IMR-90 (cell line): Measurements from ENCODE around the gene CAMKMT. TPM values are rescaled to one million over a fixed set of nuclear protein-coding genes. Genes with fewer than 3 reads are reported as not detected.

ENCODE experiments used
- ATAC-seq: fragments of 200-7000 bp; cut with Tn5 transposase; 2 replicates; pipeline ENCODE4 v1.9.1; 2020; ENCODE audit warnings: low read depth, mild to moderate bottlenecking, moderate library complexity
- BruUV-seq: library from RNA; stranded (reverse); fragments of 400-500 nt; replicated peaks from 2 replicates; lab custom pipeline; 2021; lab: Mats Ljungman, UMichigan
- CTCF ChIA-PET: fragments of 300-600 bp; formaldehyde crosslinking; extraction: SDS; loops from one replicate; lab custom pipeline; 2021; ENCODE audit warnings: antibody characterized with exemption; lab: Yijun Ruan, JAX
- POLR2A ChIA-PET: fragments of 300-600 bp; sonication (Branson Sonifier 250); formaldehyde crosslinking; loops from one replicate; lab custom pipeline; 2022; ENCODE audit warnings: antibody characterized with exemption; ENCODE audit not compliant: unreplicated experiment; lab: Charles Lee
- DNase-seq: peaks from one replicate; pipeline ENCODE4 v3.0.0; 2013
- H2AFZ ChIP-seq: replicated peaks from 2 replicates; pipeline ENCODE3; 2013; ENCODE audit warnings: low read length, mild to moderate bottlenecking; ENCODE audit not compliant: poor library complexity
- H2AK5ac ChIP-seq: 2 replicates; pipeline ENCODE4 v1.6.1; 2013; ENCODE audit warnings: low read depth, low read length, inconsistent platforms
- H2AK9ac ChIP-seq: replicated peaks from 2 replicates; pipeline ENCODE3; 2013; ENCODE audit warnings: mild to moderate bottlenecking, low read depth, low read length, moderate library complexity; ENCODE audit not compliant: poor library complexity
- H2BK120ac ChIP-seq: 2 replicates; pipeline ENCODE4 v1.6.1; 2013; ENCODE audit warnings: low read depth, low read length, inconsistent platforms
- H2BK15ac ChIP-seq: 3 replicates; pipeline ENCODE4 v1.6.1; 2013; ENCODE audit warnings: low read depth, low read length, inconsistent platforms
- H2BK20ac ChIP-seq: 2 replicates; pipeline ENCODE4 v1.6.1; 2013; ENCODE audit warnings: low read depth, mild to moderate bottlenecking, inconsistent platforms, low read length, moderate library complexity
- H2BK5ac ChIP-seq: 2 replicates; pipeline ENCODE4 v1.6.1; 2013; ENCODE audit warnings: mild to moderate bottlenecking, low read depth, low read length, inconsistent platforms; ENCODE audit not compliant: poor library complexity, severe bottlenecking
- H3K14ac ChIP-seq: replicated peaks from 2 replicates; pipeline ENCODE4 v1.6.1; 2013; ENCODE audit warnings: low read depth, low read length, inconsistent platforms
- H3K18ac ChIP-seq: 2 replicates; pipeline ENCODE4 v1.6.1; 2013; ENCODE audit warnings: low read depth, low read length, control low read depth
- H3K23ac ChIP-seq: 2 replicates; pipeline ENCODE4 v1.6.1; 2013; ENCODE audit warnings: low read depth, low read length, inconsistent platforms
- H3K27ac ChIP-seq: 2 replicates; pipeline ENCODE4 v1.5.1; 2013; ENCODE audit warnings: mild to moderate bottlenecking, control low read depth, low read length; ENCODE audit not compliant: insufficient read depth
- H3K27me3 ChIP-seq: 2 replicates; pipeline ENCODE4 v1.6.1; 2013; ENCODE audit warnings: low read length; ENCODE audit not compliant: control insufficient read depth, insufficient read depth
- H3K36me3 ChIP-seq: 2 replicates; pipeline ENCODE4 v1.6.1; 2013; ENCODE audit warnings: low read length, mixed read lengths; ENCODE audit not compliant: control insufficient read depth, insufficient read depth
- H3K4ac ChIP-seq: 2 replicates; pipeline ENCODE4 v1.6.1; 2013; ENCODE audit warnings: low read depth, low read length, inconsistent platforms
- H3K4me1 ChIP-seq: 2 replicates; pipeline ENCODE4 v1.6.1; 2013; ENCODE audit warnings: low read length, mixed read lengths; ENCODE audit not compliant: control insufficient read depth, insufficient read depth
- H3K4me2 ChIP-seq: 2 replicates; pipeline ENCODE4 v1.6.1; 2013; ENCODE audit warnings: low read depth, mild to moderate bottlenecking, control low read depth, low read length, moderate library complexity
- H3K4me3 ChIP-seq: 2 replicates; pipeline ENCODE4 v1.5.1; 2013; ENCODE audit warnings: low read depth, mild to moderate bottlenecking, control low read depth, low read length, moderate library complexity; ENCODE audit not compliant: insufficient read depth
- H3K56ac ChIP-seq: 2 replicates; pipeline ENCODE4 v1.6.1; 2013; ENCODE audit warnings: low read length, inconsistent platforms; ENCODE audit not compliant: insufficient read depth; ENCODE audit errors: extremely low read depth
- H3K79me1 ChIP-seq, 2 experiments: 2 replicates each; pipeline ENCODE4 v1.6.1; 2013; ENCODE audit warnings: low read length in 2 of 2, inconsistent platforms in 1 of 2, low read depth in 1 of 2
- H3K9ac ChIP-seq: 2 replicates; pipeline ENCODE4 v1.6.1; 2013; ENCODE audit warnings: low read depth, low read length, control low read depth
- H3K9me1 ChIP-seq: 2 replicates; pipeline ENCODE4 v1.6.1; 2013; ENCODE audit warnings: low read length, inconsistent platforms; ENCODE audit not compliant: insufficient read depth
- H3K9me3 ChIP-seq: 2 replicates; pipeline ENCODE4 v1.6.1; 2013; ENCODE audit warnings: low read length; ENCODE audit not compliant: control insufficient read depth, insufficient read depth
- H4K20me1 ChIP-seq: 2 replicates; pipeline ENCODE4 v1.6.1; 2013; ENCODE audit warnings: low read length, inconsistent platforms; ENCODE audit not compliant: insufficient read depth
- H4K5ac ChIP-seq: 2 replicates; pipeline ENCODE4 v1.6.1; 2013; ENCODE audit warnings: mild to moderate bottlenecking, low read depth, low read length, control low read depth
- H4K8ac ChIP-seq, 2 experiments: 2 replicates each; pipeline ENCODE4 v1.6.1; 2013; ENCODE audit warnings: low read depth in 2 of 2, low read length in 2 of 2, control low read depth in 1 of 2, inconsistent platforms in 1 of 2
- H4K91ac ChIP-seq: 2 replicates; pipeline ENCODE4 v1.6.1; 2013; ENCODE audit warnings: low read depth, low read length, inconsistent platforms; ENCODE audit not compliant: insufficient read depth
- BHLHE40 ChIP-seq: fragments of 150-350 bp; IDR thresholded peaks from 2 replicates; pipeline ENCODE4 v1.6.1; 2016; ENCODE audit warnings: mild to moderate bottlenecking, low read depth, low read length
- CTCF ChIP-seq: conservative IDR thresholded peaks from 2 replicates; pipeline ENCODE4 v1.5.1; 2012; ENCODE audit warnings: mild to moderate bottlenecking, low read depth, low read length, improper control_type of control experiment
- ELK1 ChIP-seq: fragments of 150-350 bp; IDR thresholded peaks from 2 replicates; pipeline ENCODE4 v1.6.1; 2016; ENCODE audit warnings: low read depth, mild to moderate bottlenecking, low read length, moderate library complexity, borderline replicate concordance
- NFE2L2 ChIP-seq: fragments of 150-350 bp; IDR thresholded peaks from 2 replicates; pipeline ENCODE4 v1.6.1; 2016; ENCODE audit warnings: low read depth, mild to moderate bottlenecking, low read length
- POLR2A ChIP-seq: IDR thresholded peaks from 2 replicates; pipeline ENCODE4 v1.6.1; 2012; ENCODE audit warnings: mild to moderate bottlenecking, low read depth, low read length
- RAD21 ChIP-seq: IDR thresholded peaks from 2 replicates; pipeline ENCODE4 v1.6.1; 2012; ENCODE audit warnings: low read length, improper control_type of control experiment
- RCOR1 ChIP-seq: IDR thresholded peaks from 2 replicates; pipeline ENCODE4 v1.6.1; 2012; ENCODE audit warnings: mild to moderate bottlenecking, low read length, improper control_type of control experiment; ENCODE audit not compliant: insufficient replicate concordance
- RFX5 ChIP-seq: IDR thresholded peaks from 2 replicates; pipeline ENCODE4 v1.8.0; 2012; ENCODE audit warnings: low read depth, mild to moderate bottlenecking, low read length, moderate library complexity
- SMC3 ChIP-seq: fragments of 150-350 bp; IDR thresholded peaks from 2 replicates; pipeline ENCODE4 v1.6.1; 2016; ENCODE audit warnings: low read depth, mild to moderate bottlenecking, antibody characterized with exemption, low read length, moderate library complexity
- WGBS, 2 experiments: methylation state at CpG; one replicate each; pipeline versions ENCODE4 v1.1.5 to v1.1.7; 2013; ENCODE audit warnings: missing lambda C conversion rate in 2 of 2; ENCODE audit not compliant: insufficient read length in 1 of 2; ENCODE audit errors: extremely low coverage in 2 of 2; 5-methylcytosine and 5-hydroxymethylcytosine counted together
- dilution Hi-C: fragments of 300-500 bp; cut with HindIII; formaldehyde crosslinking; loops from one replicate; pipeline ENCODE4 v1.14.3; 2018; ENCODE audit warnings: low sequenced_read_pairs; ENCODE audit not compliant: unreplicated experiment
- in situ Hi-C: fragments of 300-500 bp; cut with MboI; formaldehyde crosslinking; loops from 3 replicates; pipeline ENCODE4 v1.14.3; 2019; ENCODE audit warnings: low sequenced_read_pairs, inconsistent platforms, mixed read lengths
- intact Hi-C: fragments of 100-400 bp; cut with micrococcal nuclease; formaldehyde crosslinking; loops from 2 replicates; pipeline ENCODE4 v1.10.0; 2022
- polyA plus RNA-seq, 3 experiments: library from polyadenylated mRNA; depleted of rRNA; stranded (reverse); fragments of >200 nt; gene quantifications; 2 replicates each; pipeline ENCODE4 v1.2.3, GENCODE V29; 2012; ENCODE audit warnings: low replicate concordance in 1 of 3
- total RNA-seq: library from RNA; depleted of rRNA; stranded (reverse); fragments of >200 nt; gene quantifications from 2 replicates; pipeline ENCODE4 v1.2.3, GENCODE V29; 2012

The CAMKMT gene
- total and polyA plus RNA-seq, 2 of the 4 experiments (the other 2 are of a cell fraction), result 4.4 to 6.8 TPM

- POLR2A ChIA-PET, result no interaction called here
- H3K18ac ChIP-seq, result no peak overlapping the region
- ATAC-seq, result no peak
- no peak overlapping the region for H4K91ac ChIP-seq
- H3K27ac ChIP-seq, result no peak overlapping the region
- no peak overlapping the region for H2AK9ac ChIP-seq
- no peak overlapping the region for H2BK20ac ChIP-seq
- H2AFZ ChIP-seq, result no peak overlapping the region
- H4K20me1 ChIP-seq, result no peaks in the 10 kb centered on the region
- no peak overlapping the region for H2BK120ac ChIP-seq
- H3K56ac ChIP-seq, result no peak overlapping the region
- H3K79me1 ChIP-seq, result no peaks in the 10 kb centered on the region
- H3K4me3 ChIP-seq, result no peak overlapping the region
- intact Hi-C loops (no loop called here), in situ Hi-C loops (no loop called here), dilution Hi-C loops (no loop called here)
- CTCF ChIA-PET, result no interaction called here
- no peak for DNase-seq
- H3K9me3 ChIP-seq, result no peaks in the 10 kb centered on the region
- no peak overlapping the region for H2BK5ac ChIP-seq
- H4K5ac ChIP-seq, result no peak overlapping the region
- no peaks in the 10 kb centered on the region for H3K4me1 ChIP-seq
- TF ChIP-seq POLR2A (no peak), CTCF (no peak), ELK1 (no peak), SMC3 (no peak), NFE2L2 (no peak), RCOR1 (no peak), RAD21 (no peak), RFX5 (no peak), BHLHE40 (no peak)
- no peak overlapping the region for H2BK15ac ChIP-seq
- H3K36me3 ChIP-seq, result no peaks in the 10 kb centered on the region
- WGBS, 2 experiments, result no CpG with 5 or more reads among the region's 3 CpGs
- H4K8ac ChIP-seq, result no peak overlapping the region
- no peak overlapping the region for H3K23ac ChIP-seq
- H3K9ac ChIP-seq, result no peak overlapping the region
- no peak overlapping the region for H3K14ac ChIP-seq
- no peak overlapping the region for H2AK5ac ChIP-seq
- H3K9me1 ChIP-seq, result no peaks in the 10 kb centered on the region
- H3K4me2 ChIP-seq, result no peak overlapping the region
- BruUV-seq, result no TSS peak
- no peak overlapping the region for H3K4ac ChIP-seq
- H3K27me3 ChIP-seq, result peaks cover 46% of the 10 kb centered on the region
Observed at GRCh38 chr2:44799105-44799504, 437.4 kb downstream of the CAMKMT start.
